Osteocyte (in vitro differentiated cells): ENCODE data around the gene ZNF853. TPM values are rescaled to one million over a fixed set of nuclear protein-coding genes. Genes with fewer than 3 reads are reported as not detected.

Experiments
- DNase-seq: peaks from one replicate; pipeline ENCODE4 v3.0.0; 2021; ENCODE audit warnings: mixed read lengths; ENCODE audit not compliant: unreplicated experiment; ENCODE audit errors: extremely low spot score
- H3K27ac Mint-ChIP-seq: one replicate; pipeline ENCODE4 v1.8.0; 2021; ENCODE audit warnings: mild to moderate bottlenecking, mixed read lengths; ENCODE audit not compliant: unreplicated experiment
- H3K27me3 Mint-ChIP-seq: one replicate; pipeline ENCODE4 v1.8.0; 2021; ENCODE audit warnings: mixed read lengths; ENCODE audit not compliant: unreplicated experiment
- H3K36me3 Mint-ChIP-seq: one replicate; pipeline ENCODE4 v1.8.0; 2021; ENCODE audit warnings: mixed read lengths; ENCODE audit not compliant: unreplicated experiment
- H3K4me1 Mint-ChIP-seq: one replicate; pipeline ENCODE4 v1.8.0; 2021; ENCODE audit warnings: mixed read lengths; ENCODE audit not compliant: unreplicated experiment
- H3K4me3 Mint-ChIP-seq: one replicate; pipeline ENCODE4 v1.8.0; 2021; ENCODE audit warnings: mild to moderate bottlenecking, moderate library complexity, mixed read lengths; ENCODE audit not compliant: unreplicated experiment
- H3K9me3 Mint-ChIP-seq: one replicate; pipeline ENCODE4 v1.8.0; 2021; ENCODE audit warnings: mixed read lengths; ENCODE audit not compliant: unreplicated experiment
- CTCF ChIP-seq: fragments of 200-600 bp; sonication (generic); IDR thresholded peaks from 2 replicates; pipeline ENCODE4 v1.5.0; 2021; ENCODE audit warnings: antibody characterized with exemption, mild to moderate bottlenecking, moderate library complexity
- total RNA-seq: library from RNA; stranded (reverse); gene quantifications from 2 replicates; pipeline ENCODE4 v1.2.1, GENCODE V29; 2021

ZNF853 gene
- total RNA-seq, 1 donor from 2014 or later, result 18.2 TPM

DNA sequence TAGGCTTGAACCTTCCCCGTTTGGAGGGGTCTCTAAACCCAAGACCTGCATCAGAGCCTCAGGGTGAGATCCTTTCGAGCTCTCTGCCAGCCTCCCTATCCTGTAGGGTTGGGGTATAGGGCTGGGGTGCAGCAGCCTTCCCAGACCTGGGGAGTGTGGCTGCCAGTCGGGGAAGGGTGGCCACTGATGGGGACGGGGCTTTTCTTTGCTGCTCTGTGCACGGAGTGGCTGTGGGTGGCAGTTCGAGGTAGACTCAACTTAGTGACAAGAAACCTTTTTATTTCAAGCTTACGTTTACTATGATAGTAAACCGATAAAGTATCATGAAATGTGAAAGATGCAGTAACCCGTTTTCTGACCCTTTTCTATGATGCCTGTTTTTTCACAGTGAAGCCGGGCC, 34.7 kb downstream of the ZNF853 start:
- H3K4me3 Mint-ChIP-seq, result no peak overlapping the region

GRCh38 chr7:6650521-6651011, 35.2 kb downstream of the ZNF853 start:
- no peak overlapping the region for H3K27ac Mint-ChIP-seq
- no peak overlapping the region for H3K4me3 Mint-ChIP-seq

More for the DNA sequence above, 34.7 kb downstream of the ZNF853 start:
- TF ChIP-seq CTCF, result no peak
- DNase-seq, result no peak
- H3K4me1 Mint-ChIP-seq, result no peaks in the 10 kb centered on the region
- H3K36me3 Mint-ChIP-seq, result peaks cover 32% of the 10 kb centered on the region
- no peaks in the 10 kb centered on the region for H3K9me3 Mint-ChIP-seq
- no peaks in the 10 kb centered on the region for H3K27me3 Mint-ChIP-seq
- no peak overlapping the region for H3K27ac Mint-ChIP-seq

DNA sequence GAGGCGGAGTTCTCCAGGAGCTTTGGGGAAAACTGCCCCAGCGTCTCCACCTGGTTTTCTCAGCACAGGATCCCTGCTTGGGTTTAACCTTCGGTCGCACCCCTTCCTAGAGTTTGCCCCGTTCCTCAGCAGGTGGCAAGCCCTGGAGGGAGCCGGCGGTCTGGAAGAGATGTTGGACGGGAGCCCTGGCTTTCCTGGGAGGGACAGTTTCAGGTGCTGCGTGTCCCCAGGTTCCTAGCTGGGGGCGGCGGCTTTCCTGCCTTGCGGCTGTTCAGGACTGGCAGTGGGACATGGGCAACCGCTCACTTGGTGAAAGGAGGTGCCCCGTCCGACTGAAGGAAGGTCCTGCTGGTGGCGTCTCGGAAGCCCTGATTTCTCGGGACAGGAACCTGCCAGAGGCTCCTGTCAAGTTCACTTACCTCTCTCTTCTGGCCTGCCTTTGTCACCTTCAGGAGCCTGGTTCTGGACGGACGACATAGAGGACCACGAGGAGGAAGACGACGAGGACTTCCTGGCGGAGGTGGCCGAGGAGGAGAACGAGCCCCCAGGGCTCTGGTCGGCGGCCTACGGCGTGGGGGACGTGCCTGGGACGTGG, 36.5 kb downstream of the ZNF853 start:
- no peaks in the 10 kb centered on the region for H3K27me3 Mint-ChIP-seq
- H3K4me1 Mint-ChIP-seq, result no peaks in the 10 kb centered on the region
- H3K36me3 Mint-ChIP-seq, result peaks cover 37% of the 10 kb centered on the region
- DNase-seq, result no peak
- no peaks in the 10 kb centered on the region for H3K9me3 Mint-ChIP-seq
- no peak overlapping the region for H3K27ac Mint-ChIP-seq
- no peak for TF ChIP-seq CTCF
- H3K4me3 Mint-ChIP-seq, result no peak overlapping the region

More at GRCh38 chr7:6650521-6651011, 35.2 kb downstream of the ZNF853 start:
- Mint-ChIP-seq H3K36me3 (peaks cover 36% of the 10 kb centered on the region), H3K4me1 (no peaks in the 10 kb centered on the region), H3K9me3 (no peaks in the 10 kb centered on the region), H3K27me3 (no peaks in the 10 kb centered on the region)
- DNase-seq, result no peak
- no peak for TF ChIP-seq CTCF

GRCh38 chr7:6652446-6653011, 37.1 kb downstream of the ZNF853 start:
- H3K27ac Mint-ChIP-seq, result no peak overlapping the region
- no peak for DNase-seq
- peaks cover 37% of the 10 kb centered on the region for H3K36me3 Mint-ChIP-seq
- no peak overlapping the region for H3K4me3 Mint-ChIP-seq
- no peak for TF ChIP-seq CTCF
- no peaks in the 10 kb centered on the region for H3K27me3 Mint-ChIP-seq
- H3K9me3 Mint-ChIP-seq, result no peaks in the 10 kb centered on the region
- no peaks in the 10 kb centered on the region for H3K4me1 Mint-ChIP-seq
